Natural killer cell (primary cell): Measurements from ENCODE around the gene TUBB1. TPM values are rescaled to one million over a fixed set of nuclear protein-coding genes. Genes with fewer than 3 reads are reported as not detected.
A peak's percentile ranks its signal among the peaks of the same experiment; 100 is the strongest.

Experiments
- ATAC-seq, 3 donors: fragments of 150-1000 bp in 2 of 3; fragments of 200-7000 bp in 1 of 3; cut with Tn5 transposase; 1 replicate in 1 of 3; 2 replicates in 2 of 3; pipeline ENCODE4 v1.10.0; 2021; ENCODE audit warnings: mild to moderate bottlenecking in 2 of 3, moderate library complexity in 2 of 3
- DNase-seq, 2 donors: peaks; one replicate each; pipeline versions ENCODE4 v3.0.0 to v3.0.0-alpha.2; 2013 to 2021; ENCODE audit warnings: mixed read lengths in 1 of 2
- H3K27ac ChIP-seq: one replicate; pipeline ENCODE4 v1.5.1; 2013; ENCODE audit warnings: mild to moderate bottlenecking, low read length
- H3K27me3 ChIP-seq: one replicate; pipeline ENCODE4 v1.6.1; 2013; ENCODE audit warnings: low read length; ENCODE audit not compliant: control insufficient read depth, insufficient read depth
- H3K36me3 ChIP-seq: one replicate; pipeline ENCODE4 v1.6.1; 2013; ENCODE audit warnings: low read length; ENCODE audit not compliant: control insufficient read depth, insufficient read depth
- H3K4me1 ChIP-seq: one replicate; pipeline ENCODE4 v1.6.1; 2013; ENCODE audit warnings: low read length; ENCODE audit not compliant: control insufficient read depth, insufficient read depth
- H3K4me3 ChIP-seq: one replicate; pipeline ENCODE4 v1.5.1; 2013; ENCODE audit warnings: low read length
- H3K9me3 ChIP-seq: one replicate; pipeline ENCODE4 v1.6.1; 2013; ENCODE audit warnings: low read length; ENCODE audit not compliant: control insufficient read depth, insufficient read depth
- H3K27ac Mint-ChIP-seq, 2 donors: one replicate each; pipeline ENCODE4 v1.8.0; 2022; ENCODE audit warnings: mild to moderate bottlenecking in 2 of 2, mixed read lengths in 2 of 2, moderate library complexity in 1 of 2
- H3K27me3 Mint-ChIP-seq, 2 donors: one replicate each; pipeline ENCODE4 v1.8.0; 2022; ENCODE audit warnings: low read depth in 2 of 2, mixed read lengths in 2 of 2
- H3K36me3 Mint-ChIP-seq: one replicate; pipeline ENCODE4 v1.8.0; 2022; ENCODE audit warnings: mixed read lengths
- H3K4me1 Mint-ChIP-seq, 2 donors: one replicate each; pipeline ENCODE4 v1.8.0; 2022; ENCODE audit warnings: mixed read lengths in 2 of 2
- H3K4me3 Mint-ChIP-seq: one replicate; pipeline ENCODE4 v1.8.0; 2022; ENCODE audit warnings: mild to moderate bottlenecking, moderate library complexity, mixed read lengths
- H3K9me3 Mint-ChIP-seq, 2 donors: one replicate each; pipeline ENCODE4 v1.8.0; 2022; ENCODE audit warnings: mixed read lengths in 2 of 2
- CTCF ChIP-seq: fragments of 200-600 bp; IDR thresholded peaks from one replicate; pipeline ENCODE4 v1.8.0; 2022; ENCODE audit warnings: antibody characterized with exemption
- WGBS: methylation state at CpG from one replicate; pipeline ENCODE4 v1.1.7; 2013; ENCODE audit warnings: missing lambda C conversion rate; ENCODE audit not compliant: insufficient coverage; 5-methylcytosine and 5-hydroxymethylcytosine counted together
- intact Hi-C: fragments of 100-400 bp; cut with micrococcal nuclease; formaldehyde crosslinking; loops from one replicate; pipeline ENCODE4 v1.14.2; 2022
- total RNA-seq, 4 donors: library from RNA; stranded (reverse); fragments of 120-200 nt in 1 of 4; gene quantifications; one replicate each; pipeline versions ENCODE4 v1.2.3 to v1.2.4, GENCODE V29; 2013 to 2022

The TUBB1 gene
- total RNA-seq, 3 donors from 2014 or later (not counting 1 experiment from before 2014, with no cell fraction given): 4.3 to 46.9 (median 18.8) TPM

- H3K27me3 ChIP-seq: no peaks in the 10 kb centered on the region
- TF ChIP-seq CTCF: no peak
- intact Hi-C loops: no loop called here
- DNase-seq (no peak), ATAC-seq (no peak)
- Mint-ChIP-seq H3K27ac (no peak overlapping the region), H3K4me3 (no peak overlapping the region), H3K36me3 (no peaks in the 10 kb centered on the region), H3K27me3 (no peaks in the 10 kb centered on the region), H3K9me3 (no peaks in the 10 kb centered on the region), H3K4me1 (peaks cover 20 to 37% of the 10 kb centered on the region in 2 donors)
- no peaks in the 10 kb centered on the region for H3K9me3 ChIP-seq
- WGBS: 89% methylated on average over 13 of the region's 13 CpGs
- peaks cover 29% of the 10 kb centered on the region for H3K36me3 ChIP-seq
- H3K27ac ChIP-seq: no peak overlapping the region
- H3K4me3 ChIP-seq: no peak overlapping the region
- peaks cover 37% of the 10 kb centered on the region for H3K4me1 ChIP-seq
Observed at GRCh38 chr20:59001068-59001448, 18.2 kb upstream of the TUBB1 start.

GRCh38 chr20:59001449-59002171 is 17.6 kb upstream of the TUBB1 start:
- H3K4me1 ChIP-seq: peaks cover 42% of the 10 kb centered on the region
- Mint-ChIP-seq H3K27ac (no peak overlapping the region), H3K36me3 (no peaks in the 10 kb centered on the region), H3K4me1 (peaks cover 22 to 41% of the 10 kb centered on the region in 2 donors), H3K4me3 (no peak overlapping the region), H3K9me3 (no peaks in the 10 kb centered on the region), H3K27me3 (no peaks in the 10 kb centered on the region)
- H3K4me3 ChIP-seq: no peak overlapping the region
- 95% methylated on average over 27 of the region's 27 CpGs for WGBS
- no peak for TF ChIP-seq CTCF
- DNase-seq: no peak
- intact Hi-C loops: no loop called here
- no peak for ATAC-seq
- no peak overlapping the region for H3K27ac ChIP-seq
- no peaks in the 10 kb centered on the region for H3K27me3 ChIP-seq
- H3K36me3 ChIP-seq: peaks cover 24% of the 10 kb centered on the region
- no peaks in the 10 kb centered on the region for H3K9me3 ChIP-seq

- TF ChIP-seq CTCF: no peak
- no peak overlapping the region for H3K4me3 ChIP-seq
- intact Hi-C loops: no loop called here
- Mint-ChIP-seq H3K27me3 (no peaks in the 10 kb centered on the region), H3K4me3 (no peak overlapping the region), H3K4me1 (peaks cover 22 to 42% of the 10 kb centered on the region in 2 donors), H3K27ac (peak overlapping the region in 1 of 2 donors; percentile 57), H3K9me3 (no peaks in the 10 kb centered on the region), H3K36me3 (no peaks in the 10 kb centered on the region)
- H3K27me3 ChIP-seq: no peaks in the 10 kb centered on the region
- no peak overlapping the region for H3K27ac ChIP-seq
- H3K36me3 ChIP-seq: peaks cover 17% of the 10 kb centered on the region
- peaks cover 45% of the 10 kb centered on the region for H3K4me1 ChIP-seq
- no peak for ATAC-seq
- no peaks in the 10 kb centered on the region for H3K9me3 ChIP-seq
- no peak for DNase-seq
- WGBS: 90% methylated on average over 7 of the region's 8 CpGs
Observed at GRCh38 chr20:59002388-59002787, 16.8 kb upstream of the TUBB1 start.
